NCI-H2227 (cell line): ENCODE data around the gene ACER3.
A peak's percentile ranks its signal among the peaks of the same experiment; 100 is the strongest.
"Not testable (repeated sequence)": the region's sequence is repeated elsewhere in the genome, so short reads cannot be mapped to it uniquely, and the experiment has no call there.

Source experiments
- DNase-seq: peaks from one replicate; lab custom pipeline; 2025; ENCODE audit not compliant: unreplicated experiment; lab: John Stamatoyannopoulos, UW

Gene ACER3

DNA sequence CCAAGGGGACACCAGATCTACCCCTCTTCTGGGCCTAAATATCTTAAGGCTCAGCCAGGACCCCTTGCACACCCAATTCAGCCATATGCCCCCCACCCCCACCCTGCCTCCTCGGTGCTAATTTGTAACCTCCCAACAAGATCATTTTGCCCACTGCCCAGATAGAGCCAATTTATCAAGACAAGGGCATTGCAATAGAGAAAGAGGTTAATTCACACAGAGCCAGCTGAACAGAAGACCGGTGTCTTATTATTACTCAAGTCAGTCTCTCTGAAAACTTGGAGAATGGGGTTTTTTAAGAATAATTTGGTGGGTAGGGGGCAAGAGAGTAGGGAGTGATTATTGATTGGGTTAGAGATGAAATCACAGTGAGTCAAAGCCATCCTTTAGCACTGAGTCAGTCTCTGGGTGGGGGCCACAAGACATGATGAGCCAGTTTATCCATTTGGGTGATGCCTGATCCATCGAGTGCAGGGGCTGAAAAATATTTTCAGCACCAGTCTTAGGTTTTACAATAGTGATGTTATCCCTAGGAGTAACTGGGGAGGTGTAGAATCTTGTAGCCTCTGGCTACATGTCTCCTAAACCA, 196.2 kb downstream of the ACER3 start:
- no peak for DNase-seq

DNA sequence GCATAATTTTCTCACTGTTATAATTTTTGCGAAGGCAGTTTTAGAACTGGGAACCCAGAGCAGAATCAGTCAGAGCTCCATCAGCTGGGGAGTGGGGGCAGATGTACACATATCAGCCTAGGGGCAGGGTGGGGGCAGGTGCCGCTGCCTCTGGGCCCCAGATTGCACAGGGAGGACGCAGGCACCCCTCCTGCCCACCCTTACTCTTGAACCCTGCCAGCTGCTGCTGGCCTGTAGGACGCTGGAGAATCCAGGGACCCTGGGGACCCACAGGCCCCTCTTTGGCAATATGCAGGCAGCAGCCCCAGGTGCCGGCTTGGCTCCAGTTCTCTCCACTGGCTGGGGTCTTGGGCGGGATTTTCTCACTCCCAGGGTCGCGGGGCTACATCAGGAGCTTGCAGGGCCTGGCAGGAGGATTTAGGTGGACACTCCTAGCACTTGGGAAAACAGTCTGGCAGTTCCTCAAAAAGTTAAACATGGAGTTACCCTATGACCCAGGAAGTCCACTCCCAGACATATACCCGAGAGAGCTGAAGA, 197.3 kb downstream of the ACER3 start:
- no peak for DNase-seq

DNA sequence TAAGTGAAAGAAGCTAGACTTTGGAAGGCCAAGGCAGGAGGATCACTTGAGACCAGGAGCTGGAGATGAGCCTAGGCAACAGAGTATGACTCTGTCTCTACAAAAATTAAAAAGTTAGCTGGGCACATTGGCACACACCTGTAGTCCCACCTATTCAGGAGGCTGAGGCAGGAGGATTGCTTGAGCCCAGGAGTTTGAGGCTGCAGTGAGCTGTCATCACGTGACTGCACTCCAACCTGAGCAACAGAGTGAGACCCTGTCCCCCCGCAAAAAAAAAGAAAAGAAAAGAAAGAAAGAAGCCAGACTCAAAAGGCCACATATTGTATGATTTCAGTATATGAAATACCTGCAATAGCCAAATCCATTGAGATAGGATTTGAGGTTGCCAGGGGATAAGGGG, 198.2 kb downstream of the ACER3 start:
- DNase-seq, result no peak

DNA sequence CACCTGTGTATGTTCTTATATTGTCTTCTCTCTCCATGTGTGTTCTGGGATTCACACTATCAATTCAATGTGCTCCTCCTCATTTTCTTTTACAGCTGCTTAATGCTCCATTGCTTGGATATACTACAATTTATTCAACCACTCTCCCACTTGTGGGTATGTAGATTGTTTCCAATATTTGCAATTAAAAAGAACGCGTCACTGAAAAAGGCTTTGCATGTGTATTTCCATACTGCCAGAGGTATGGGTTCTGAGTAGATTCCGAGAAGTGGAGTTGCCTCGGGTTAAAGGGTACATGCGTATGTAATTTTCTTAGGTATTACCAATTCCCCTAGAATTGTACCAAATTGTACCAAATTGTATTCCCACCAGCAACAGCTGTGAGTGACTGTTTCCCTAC, 199.1 kb downstream of the ACER3 start:
- DNase-seq, result no peak

DNA sequence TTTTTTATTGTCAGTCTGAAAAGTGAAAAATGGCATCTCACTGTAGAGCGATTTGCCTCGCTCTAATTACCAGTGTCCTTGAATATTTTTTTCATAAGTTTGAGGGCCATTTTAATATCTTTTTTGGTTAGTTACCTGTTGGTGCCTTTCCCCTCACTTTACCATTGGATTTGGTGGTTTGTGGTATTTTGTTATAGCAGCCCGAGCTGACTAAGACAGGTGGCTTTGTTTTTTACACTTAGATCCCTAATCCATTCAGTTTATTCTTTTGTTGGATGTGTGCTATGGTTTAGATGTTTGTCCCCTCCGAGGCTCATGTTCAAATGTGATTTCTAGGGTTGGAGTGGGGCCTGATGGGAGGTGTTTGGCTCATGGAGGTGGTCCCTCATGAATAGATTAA, 199.5 kb downstream of the ACER3 start:
- DNase-seq, result no peak

DNA sequence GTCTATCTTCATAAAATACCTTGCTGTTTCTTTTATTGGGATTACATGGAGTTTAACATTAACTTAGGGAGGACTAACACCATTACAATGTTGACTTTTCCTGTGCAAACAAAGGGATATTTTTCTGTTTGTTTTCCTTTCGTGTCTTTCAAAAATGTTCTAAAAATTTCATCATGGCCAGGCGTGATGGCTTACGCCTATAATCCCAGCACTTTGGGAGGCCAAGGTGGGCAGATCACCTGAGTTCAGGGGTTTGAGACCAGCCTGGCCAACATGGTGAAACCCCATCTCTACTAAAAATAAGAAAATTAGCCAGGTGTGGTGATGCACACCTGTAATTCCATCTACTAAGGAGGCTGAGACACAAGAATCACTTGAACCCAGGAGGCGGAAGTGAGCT, 200.5 kb downstream of the ACER3 start:
- not testable (repeated sequence) for DNase-seq

DNA sequence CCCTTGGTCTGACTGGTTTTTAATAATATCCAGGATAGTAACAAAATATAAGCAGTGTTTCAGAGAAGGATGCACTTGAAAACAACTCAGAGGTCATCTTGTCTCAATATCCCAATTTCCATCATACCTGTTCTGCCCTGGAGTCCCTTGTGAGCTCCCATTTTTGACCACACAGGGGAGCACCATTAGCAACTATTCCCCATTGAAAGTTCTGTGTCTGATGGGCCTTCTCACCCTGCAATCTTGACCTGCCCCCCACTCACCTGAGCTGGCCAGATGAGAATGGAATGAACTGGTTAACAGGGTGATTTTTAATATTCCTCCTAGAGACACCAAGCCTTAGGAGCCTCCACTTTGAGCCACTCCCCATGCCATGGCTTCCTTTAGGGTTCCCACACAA, 202.2 kb downstream of the ACER3 start:
- no peak for DNase-seq

DNA sequence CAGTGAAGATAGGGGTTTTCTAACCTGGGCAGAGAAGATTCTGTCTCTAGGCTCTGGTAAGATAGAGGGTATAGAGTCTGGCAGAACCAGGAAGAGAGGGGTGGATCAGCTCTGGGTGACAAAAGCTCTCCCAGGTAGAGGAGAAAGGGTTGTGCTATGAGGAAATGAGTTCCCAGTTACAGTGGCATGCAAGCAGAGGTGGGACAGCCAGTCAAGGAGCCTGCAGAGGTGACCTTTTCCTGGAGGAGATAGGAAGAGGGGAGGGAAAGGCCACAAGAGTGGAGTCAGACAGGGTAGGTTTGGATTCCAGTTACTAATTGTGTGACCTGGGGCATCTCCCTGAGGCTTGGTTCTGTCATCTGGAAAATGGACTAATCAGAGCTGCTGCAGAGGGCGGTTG, 202.7 kb downstream of the ACER3 start:
- DNase-seq, result no peak

DNA sequence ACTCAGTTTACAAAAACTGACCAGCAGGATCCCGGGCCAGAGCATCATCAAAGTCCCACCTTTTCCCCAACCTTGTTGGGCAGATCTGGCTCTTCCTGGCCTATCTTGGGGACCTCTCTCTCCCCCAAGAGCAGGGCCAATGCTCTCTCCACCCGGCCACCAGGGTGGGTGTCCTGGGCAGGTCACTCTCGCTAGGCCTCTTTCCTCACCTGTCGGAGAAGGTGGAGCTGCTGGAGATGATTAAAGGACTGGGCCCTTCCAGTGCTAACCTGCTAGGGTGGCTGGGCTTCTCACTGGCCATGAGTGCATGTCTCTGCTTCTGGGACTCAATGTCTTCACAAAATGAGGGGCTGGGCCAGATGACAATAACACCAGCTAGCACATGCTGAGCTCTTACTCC, 203.1 kb downstream of the ACER3 start:
- DNase-seq, result no peak

DNA sequence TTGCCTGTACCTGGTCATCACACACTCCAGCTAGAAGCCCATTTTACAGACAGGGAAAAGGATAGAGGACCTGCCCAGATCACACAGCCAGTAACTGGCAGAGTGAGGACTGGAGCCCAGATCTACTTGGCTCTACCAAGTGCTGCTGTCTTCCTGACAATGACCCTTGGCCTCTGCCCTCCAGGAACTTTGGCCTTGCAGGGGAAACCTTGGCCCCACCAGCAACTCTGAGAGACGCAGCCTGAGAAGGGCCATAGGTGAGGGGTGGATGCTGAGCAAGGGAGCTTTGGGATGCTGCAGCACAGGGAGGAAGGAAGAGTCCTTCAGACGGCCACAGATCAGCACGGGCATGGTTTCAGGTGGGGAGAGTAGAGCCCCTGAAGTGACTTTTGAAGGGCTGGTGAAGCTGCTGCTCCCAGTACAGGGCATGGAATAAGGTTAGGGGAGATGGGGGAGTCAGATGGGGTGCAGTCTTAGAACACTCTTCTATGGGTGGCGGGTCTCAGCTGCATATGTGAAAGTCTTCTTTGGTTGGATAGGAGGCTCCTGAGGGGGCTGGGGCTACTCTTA, 204.0 kb downstream of the ACER3 start:
- DNase-seq, result no peak

DNA sequence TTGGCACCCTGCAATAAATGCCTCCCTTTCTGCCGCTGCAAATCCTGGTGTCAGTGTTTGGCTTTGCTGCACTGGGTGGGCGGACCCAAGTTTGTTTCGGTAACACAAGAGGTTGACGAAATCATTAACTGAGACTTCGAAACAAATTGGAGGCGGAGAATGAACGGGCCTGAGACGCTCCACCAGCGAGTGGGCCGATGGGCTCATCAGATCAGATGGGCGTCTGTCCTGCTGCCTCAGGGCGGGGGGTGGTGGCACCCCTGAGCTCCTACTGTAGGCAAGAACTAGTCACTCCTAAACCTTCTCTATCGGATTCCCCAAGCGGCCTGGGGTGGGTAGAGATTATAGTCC, 205.1 kb downstream of the ACER3 start:
- peak; percentile 64 for DNase-seq

DNA sequence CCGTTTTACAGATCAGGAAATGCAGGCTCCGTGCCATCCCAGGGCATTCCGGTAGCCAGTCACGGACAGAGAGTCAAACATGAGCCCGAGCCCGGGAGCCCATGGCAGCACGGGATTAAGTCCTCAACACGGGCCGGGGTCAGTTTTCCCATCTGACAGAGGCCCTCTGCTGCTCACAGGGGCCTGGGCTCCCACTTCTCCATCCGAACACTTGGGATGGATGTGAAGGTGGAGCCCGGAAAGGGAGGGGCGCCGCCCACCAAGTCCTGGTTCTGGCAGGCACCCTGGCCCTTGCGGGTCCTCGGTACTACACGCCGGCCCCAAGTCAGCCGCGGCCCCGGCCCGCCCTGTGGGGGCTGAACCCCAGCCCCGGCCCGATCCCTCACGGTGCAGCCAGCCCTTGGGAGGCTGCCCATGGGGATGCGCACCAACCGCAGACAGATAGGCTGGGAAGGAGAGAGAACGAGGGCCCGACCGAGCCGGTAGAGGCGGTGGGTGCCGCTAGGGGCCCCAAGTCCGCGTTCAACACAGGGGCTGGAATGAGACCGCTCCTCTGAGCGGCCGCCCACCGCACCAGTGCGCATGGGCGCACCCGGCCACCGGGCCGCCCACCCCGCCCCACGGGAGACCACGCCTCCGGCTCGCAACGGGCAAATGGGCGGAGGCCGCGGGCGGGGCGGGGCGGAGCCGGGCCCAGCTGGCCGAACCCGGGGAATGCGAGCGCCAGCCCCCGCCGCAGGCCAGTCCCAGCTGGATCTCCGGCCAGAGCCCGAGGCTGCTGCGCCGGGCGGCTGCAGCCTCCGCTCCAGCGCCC, 205.7 kb downstream of the ACER3 start, which contains the start of gene CAPN5:
Gene CAPN5, plus strand, starts transcription at position 743 of the 814 bp plus-strand sequence. CDS start 17,916 bp downstream, outside the sequence.
- peak; percentile 97 for DNase-seq

DNA sequence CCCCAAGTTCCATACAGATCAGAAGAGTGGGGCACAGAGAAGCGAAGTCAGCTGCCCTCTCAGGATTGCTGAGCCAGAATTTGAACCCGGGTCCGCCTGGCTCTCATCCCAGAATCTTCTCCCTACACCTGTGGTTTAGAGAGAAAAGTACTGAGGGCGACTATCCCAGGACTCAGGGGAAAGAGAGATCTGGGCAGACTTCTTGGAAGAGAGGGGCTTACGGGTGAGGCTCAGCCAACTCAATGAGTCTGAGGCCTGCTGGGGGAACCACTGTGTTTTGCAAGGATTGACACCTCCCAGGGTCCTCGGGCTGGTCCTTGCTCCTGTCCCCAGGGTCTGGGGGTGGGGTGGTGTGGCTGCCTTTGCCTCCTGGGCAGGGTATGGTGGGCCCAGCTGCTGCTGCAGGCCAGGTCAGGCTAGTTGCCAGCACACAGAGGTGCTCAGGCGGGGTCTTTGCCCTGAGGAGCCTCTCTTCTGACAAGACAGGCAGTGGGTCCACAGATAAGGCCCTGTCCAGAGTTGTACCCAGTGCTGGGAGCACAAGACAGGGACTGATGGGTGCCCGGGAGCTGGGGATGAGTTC, 207.2 kb downstream of the ACER3 start:
- DNase-seq, result no peak

DNA sequence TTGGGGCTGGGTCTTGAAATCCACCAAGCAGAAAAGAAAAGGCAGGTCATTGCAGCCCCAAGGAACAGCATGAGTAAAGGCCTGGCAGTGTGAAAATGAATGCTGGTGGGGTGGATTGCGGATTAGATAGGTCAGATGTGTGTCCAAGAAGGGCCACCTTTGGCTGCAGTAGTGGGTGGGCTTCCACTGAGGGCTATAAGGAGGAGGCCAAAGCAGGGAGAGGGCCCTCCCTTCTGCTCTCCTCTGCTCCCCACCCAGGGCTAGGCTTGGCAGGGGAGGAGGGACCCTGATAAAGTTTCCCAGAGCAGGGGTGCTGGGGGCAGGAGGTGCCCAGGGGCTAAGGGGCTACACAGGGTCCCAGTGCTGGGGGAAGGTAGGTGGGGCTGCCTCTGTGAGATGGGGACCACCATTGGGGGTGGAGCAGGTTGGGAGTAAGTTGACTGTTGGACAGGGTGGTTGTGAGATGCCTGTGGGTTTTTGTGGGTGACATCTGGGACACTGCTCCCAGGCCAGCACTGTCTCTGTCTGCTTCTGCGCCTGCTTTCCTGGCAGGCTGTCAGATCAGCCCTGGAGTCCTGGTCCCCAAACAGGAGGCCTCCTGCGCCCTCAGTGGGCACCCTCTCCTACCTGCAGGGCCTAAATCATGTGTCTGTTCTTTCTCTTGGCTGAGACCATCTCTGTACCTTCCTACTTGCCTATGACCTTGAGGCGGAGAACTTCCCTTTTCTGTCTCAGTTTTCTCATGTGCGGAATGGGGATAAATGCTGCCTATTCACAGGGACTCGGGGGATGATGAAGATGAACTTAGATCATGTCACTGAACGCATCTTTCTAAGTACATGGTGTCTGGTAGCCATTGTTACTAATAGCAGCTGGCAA, 208.0 kb downstream of the ACER3 start:
- no peak for DNase-seq

DNA sequence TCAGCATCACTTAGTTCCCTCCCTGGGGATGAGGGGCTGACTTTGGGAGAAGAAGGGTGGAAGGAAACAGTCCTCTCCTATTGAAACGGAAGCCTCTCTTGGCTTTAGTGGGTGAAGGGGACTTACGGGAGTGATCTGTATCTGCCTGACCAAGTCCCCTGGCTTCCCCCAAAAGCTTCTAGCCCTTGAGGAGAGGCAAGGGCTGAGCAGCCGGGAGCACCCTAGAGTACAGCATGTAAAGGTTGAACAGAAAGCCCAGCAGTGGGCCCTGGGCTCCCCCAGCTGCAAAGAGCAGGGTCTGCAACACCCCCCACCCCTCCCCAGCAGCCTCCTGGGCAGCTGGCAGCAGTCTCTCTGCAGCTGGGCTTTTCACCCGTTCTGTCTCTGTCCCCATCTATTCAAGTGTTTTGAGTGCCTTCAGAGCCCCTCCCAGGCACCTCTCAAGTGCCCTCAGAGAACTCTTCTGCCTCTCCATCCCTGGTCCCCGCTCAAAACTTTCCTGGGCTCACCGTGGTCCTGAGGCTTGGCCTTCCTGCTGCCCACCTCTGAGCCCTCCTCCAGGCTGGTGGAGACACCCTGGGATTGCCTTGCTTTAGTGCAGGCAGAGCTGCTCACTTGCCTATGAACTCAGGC, 208.7 kb downstream of the ACER3 start:
- no peak for DNase-seq

DNA sequence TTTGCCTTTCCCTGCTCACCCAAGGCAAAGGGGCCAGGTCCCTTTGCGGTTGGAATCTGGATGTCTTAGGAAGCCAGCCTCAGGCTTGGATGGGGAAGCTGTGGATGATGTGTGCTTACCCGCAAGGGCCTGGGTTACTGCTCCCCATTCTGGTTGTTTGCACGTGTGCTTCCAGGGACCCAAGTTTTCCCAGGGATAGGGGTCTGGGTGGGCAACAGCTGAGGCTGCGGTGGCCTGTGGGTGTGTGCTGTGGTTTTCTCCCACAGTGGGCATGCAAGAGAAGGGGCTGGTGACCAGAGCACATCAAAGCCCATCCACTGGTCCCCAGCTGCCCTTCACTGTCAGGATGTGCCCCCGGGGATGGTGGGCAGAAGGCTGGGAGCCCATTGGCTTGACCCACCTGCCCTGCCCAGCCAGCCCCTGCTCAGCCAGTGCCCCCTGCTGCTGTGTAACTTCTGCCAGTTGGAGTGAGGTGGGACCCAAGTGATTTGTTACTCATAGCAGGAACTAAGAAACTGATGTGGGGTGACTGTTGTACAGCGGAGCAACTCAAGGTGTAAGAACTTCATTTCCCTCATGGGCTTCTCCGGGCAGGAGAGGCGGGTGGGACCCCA, 209.4 kb downstream of the ACER3 start:
- no peak for DNase-seq

DNA sequence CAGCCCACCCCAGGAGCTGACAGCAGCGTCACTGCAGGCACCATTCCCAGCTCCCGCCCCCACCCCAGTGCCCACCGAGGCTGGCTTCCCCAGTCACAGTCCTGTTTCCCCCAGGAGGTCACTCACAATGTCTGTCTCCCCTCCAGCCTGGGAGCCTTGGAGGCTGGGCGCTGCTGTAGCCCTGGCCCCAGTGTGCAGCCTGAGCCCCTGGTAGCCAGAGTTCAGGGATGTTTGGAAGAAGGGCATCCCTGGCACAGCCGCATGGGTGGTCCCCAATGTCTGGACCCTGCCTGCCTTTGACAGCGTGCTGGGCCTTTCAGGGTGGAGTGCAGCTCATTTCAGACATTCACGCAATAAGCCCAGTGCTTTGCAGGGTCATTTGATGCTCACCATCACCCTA, 210.4 kb downstream of the ACER3 start:
- DNase-seq, result no peak

DNA sequence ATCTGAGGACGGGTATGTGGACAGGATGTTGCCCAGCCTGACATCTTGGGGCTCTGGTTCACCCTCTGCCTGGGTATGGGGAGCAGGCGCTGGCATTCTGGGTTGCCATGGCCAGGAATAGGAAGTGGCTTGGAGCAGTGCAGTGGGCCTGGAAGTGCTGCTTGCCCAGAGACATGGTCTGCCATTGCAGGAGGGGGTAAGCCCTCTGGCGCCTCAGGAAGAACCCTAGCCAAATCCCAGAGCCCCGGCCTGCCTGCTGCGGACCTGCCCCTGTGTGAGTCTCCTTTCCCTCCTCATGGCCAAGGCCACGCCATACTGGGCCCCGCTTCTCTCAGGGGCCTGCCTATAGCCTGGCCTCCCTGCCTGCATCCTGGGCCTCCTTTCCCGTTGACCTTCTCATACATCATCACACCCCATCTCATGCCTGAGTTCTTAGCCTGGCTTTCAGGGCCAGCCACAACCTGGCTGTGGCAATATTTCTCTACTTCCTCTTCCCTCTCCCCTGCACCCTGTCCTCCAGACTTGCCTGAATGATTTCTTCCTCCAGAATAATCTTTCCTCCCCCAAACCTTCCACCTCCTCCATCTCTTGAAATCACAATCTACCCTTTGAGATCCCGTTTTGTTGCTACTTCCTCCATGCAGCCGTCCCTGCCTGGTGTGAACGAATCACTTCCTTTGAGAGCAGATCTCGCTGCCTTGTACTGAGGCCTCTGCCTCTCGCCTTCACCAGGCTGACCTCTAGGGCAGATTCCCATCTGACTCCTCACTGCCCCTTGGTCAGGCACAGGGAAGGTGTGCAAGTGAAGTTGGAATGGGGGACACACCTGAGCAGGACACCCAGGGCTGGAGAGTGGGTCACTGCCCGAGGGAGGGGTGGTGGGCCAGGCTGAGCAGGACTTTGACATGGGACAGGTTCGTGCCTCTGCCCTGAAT, 211.2 kb downstream of the ACER3 start:
- no peak for DNase-seq

DNA sequence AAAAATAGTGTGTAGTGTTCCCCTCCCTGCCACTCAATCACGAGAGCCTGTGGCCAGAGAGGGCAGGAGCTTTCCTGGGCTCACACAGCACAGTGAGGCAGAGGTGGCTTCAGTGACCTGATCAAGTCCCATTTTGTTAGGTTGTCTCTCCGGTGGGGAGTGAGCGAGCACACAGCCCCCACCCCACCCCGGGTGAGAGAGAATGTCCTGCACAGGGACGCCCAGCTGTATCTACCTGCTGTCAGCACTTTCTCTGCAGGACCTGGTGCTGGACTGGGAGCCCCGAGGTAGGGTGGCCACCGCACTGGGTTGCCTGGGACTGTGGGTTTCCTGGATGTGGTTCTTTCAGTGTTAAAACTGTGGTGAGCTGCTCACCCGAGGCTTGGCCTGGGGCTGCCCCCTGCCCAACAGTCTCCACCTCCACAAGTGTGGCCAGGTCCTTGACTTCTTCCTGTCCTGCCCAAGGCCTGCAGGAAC, 212.2 kb downstream of the ACER3 start:
- no peak for DNase-seq
